Measurements from ENCODE around the gene INAFM2.

The INAFM2 gene

DNA sequence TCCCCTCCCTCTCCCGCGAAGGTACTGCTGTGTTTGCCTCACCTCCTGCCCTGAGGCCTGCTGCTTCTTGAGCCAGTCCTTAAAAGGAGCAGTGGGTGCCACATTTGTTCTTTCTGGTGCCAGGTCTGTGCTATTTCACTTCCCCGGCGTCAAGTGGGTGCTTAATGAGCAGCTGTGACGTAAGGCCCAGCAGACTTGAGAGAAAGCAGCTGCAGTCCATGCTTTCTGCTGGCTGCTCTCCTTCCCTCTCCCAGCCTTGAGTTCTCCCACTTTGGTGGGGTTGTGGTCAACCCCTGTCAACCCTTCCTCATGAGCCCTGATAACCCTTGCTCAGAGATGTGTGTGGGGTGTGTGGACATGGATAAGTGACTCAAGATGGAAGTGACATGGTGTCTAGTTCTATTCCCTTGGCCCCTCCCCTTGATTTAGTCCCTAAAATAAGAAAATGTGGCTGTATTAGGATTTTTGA, 6.9 kb downstream of the INAFM2 start:
- ATAC-seq = no peak

DNA sequence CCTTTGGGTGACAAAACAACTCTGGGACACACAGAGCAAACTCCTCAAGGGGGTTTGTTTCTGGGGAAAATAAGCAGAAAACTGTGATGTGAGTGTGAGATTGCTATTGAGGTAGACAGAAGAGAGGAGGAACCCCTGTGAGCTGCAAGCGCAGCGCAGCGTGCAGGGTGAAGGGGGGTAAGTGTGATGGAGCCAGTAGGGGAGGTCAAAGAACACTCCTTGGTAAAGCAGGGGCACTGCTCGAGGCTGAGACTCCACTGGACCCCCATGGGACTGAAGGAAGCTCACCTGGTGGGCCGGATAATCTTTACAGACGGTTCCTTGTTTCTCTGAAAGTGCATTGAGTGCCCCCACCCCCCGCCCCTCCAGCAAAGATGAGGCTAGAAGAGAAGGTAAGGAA, 7.5 kb downstream of the INAFM2 start:
- no peak for ATAC-seq

DNA sequence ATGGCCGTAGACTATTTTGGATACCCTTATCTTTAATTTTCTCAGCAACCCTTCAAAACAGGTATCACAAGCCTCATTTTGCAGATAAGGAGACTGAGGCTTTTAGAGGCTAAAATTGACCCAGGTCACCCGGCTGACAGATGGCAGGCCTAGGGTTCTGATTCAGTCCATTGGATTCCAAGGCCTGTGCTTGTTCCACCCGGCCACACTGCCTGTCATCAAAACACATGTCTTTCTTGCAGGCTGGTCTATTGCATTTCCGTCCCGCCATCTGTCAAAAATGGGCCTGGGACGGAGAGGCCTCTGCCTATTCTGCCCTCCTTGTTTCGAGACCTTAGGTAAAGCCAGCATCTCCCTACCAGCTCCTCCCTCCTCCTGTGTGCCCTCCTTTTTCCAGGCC, 8.1 kb downstream of the INAFM2 start:
- ATAC-seq = no peak

DNA sequence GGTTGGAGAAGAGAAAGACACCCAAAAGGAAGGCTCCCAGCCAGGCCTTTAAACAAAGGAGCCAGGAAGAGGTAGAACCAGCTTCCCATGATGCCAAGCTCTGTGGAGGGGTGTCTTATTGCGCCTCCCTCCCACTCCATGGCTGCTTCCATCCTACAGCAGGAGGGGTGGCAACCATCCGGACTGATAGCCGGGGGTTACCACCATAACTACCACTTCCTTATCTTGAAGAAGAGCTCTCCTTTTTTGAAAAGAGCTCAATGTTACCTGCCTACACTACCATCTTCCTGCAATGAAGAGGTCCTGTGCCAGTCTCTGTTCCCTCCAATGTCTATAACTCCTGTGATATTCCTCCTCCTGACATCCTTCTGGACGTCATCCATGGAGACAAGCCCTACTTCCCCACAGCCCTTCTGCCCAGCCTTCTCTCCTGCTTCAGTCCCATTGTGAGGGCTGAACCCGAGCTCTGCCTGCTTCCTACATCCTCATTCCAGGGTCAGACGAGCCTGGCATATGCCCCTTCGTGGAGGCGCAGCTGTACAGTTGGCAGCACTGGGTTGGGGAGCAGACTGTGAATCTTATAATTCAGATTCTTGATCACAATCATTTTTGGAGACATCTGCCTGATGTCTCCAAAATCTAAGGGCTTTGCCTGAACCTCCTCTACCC, 8.8 kb downstream of the INAFM2 start:
- no peak for ATAC-seq

DNA sequence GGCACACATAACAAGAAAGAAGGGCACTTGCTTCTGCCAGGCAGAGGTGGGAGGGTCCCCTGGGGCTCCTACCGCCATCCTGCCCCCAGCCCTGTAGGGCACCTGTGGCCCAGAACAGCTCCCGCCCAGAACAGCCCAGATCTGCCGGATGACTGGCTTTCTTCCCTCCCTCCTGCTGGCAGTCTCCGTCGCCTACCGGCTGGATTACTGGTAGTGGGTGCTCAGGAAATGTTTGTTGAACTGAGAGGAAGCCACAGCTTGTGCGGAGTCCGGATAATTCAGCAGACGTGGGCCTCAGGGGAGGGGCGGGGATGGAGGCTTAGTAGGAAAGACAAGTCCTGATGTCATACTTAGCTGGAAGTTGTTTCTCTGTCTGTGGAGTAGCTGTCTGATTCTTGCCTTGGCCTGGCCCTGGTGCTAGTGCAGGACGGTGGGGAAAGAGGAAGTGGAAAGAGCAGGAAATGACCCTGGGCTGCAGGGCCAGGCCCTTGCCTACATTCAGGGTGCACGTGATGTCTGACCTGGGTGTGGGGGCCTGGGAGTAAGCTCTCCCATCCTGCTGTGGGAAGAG, 10.5 kb downstream of the INAFM2 start:
- ATAC-seq = no peak

DNA sequence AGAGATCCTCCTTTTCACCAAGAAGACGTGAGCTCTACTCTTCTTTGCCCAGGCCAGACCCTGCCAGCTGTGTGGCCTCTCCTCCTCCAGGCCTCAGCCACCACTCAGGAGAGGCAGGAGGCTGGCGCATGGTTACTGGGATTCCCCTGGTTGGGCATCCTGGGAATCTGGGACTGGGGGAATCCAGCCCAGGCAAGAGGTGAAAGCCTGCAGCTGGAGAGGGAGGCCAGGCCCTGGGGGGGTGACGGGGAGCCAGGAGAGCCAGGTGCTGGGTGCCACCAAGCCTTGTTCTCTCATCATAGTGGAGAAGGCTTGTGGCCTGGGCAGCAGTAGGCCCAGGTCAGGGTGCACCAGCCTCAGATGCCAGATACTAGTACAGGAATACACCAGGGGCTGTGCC, 11.0 kb downstream of the INAFM2 start:
- ATAC-seq = no peak

DNA sequence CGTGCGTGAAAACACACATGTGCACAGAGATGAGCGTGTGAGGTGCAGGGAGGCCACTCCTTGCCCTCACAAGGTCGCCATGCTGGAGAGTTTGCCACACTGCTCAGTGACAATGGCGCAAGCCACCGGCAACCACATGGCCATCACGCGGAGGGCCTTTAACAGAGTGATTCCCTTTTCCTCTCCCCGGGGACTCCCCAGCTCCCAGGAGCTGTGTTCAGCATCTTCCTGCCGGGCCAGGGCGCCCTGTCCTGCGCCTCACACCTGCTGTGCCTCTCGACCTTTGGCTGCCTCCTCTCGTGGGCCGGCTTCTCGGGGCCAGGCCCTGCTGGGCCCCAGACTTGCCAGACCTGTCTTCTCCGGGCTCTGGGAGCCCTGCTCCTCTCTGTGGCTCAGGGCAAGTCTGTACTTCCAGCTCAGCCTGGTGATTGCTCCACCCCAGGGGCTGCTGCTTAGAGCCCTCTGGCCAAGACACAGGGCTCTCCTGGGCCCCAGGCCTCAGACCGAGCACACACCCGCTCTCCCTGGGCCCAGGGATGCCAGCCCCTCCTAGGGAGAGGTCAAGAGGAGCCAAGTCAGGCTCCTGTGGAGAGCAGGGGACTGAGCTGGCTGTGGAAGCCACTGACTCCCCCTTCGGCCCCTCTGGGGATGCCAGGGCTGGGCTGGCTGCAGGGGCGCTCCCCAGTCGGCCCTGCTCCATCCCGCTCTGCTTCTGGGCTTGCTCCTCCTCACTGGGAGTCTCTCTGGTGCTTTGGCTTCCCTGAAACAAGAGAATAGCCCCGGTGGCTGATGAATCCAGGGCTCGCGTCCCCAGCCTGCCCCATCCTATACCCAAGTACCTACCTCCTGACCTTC, 11.7 kb downstream of the INAFM2 start:
- no peak for ATAC-seq

DNA sequence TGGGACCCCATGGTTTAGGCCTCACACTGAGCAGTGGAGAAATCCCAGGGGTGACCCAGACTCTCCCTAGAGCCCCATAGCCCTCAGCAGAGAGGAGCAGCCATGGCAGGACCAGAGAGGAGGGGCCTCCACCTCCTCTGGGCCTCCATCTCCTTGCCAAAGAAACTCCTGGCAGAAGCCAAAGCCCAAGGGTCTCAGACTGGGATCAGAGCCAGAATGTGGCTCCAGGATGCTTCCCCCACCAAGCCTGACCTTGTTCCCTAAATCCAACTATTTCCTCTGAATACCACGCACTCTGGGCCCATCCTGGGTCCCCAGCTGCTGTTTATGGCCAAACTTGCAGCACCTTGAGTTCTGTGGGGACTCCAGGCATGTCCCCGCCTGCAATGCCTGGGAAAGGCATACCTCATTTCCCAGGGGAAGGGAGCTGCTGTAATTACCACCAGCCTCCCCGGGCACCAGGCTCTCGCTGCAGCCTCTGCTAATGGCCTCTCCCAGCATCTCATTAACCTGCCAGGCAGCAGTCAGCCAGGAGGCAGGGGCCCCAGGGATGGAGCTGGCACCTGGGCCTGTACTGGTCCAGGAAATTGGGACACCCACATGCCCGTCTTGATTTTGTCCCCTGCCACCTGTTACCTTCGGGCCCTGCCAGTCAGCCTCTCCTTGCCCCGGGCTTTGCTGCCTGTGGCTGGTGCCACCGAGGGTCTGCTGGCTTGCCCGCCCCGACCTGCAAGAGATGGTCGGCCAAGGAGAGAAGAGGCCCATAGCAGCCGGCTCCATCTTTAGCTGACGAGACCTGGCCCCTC, 12.6 kb downstream of the INAFM2 start:
- no peak for ATAC-seq

DNA sequence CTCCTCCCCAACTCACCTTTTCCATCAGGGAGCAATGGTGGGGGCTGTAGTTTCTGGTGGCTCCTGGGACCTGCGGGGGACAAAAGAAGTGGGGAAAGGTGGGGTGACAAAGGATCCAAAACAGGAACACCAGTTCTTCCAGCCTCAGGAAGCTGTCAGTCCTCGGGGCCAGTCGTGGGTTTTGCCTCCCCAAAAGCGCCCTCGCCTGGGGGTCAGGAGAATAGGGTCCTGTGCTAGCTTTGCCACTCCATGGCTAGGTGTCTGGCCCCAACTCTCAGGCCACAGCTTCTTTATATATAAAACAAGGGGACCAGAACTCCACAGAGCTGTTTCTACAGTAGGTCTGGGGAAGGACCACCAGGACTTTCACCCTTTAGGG, 13.2 kb downstream of the INAFM2 start:
- ATAC-seq = no peak

DNA sequence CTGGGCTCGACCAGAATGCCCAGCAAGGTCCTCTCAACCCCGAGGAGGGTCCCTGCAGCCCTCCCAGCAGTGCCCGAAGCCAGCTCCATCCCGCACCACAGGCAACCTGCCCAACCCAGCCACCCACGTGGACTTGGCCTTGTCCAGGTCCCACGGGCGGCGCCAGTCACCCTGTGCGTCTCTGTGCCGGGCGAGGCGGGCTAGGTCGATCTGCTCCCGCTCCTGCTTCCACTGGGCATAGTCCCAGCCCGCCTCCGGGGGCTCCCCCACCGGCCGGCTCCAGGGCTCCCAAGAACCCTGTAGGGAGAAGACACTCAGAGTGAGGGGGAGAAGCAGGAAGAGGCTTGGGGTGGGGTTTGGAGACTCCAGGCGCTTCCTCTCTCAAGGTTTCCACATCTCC, 14.1 kb downstream of the INAFM2 start:
- ATAC-seq = no peak

DNA sequence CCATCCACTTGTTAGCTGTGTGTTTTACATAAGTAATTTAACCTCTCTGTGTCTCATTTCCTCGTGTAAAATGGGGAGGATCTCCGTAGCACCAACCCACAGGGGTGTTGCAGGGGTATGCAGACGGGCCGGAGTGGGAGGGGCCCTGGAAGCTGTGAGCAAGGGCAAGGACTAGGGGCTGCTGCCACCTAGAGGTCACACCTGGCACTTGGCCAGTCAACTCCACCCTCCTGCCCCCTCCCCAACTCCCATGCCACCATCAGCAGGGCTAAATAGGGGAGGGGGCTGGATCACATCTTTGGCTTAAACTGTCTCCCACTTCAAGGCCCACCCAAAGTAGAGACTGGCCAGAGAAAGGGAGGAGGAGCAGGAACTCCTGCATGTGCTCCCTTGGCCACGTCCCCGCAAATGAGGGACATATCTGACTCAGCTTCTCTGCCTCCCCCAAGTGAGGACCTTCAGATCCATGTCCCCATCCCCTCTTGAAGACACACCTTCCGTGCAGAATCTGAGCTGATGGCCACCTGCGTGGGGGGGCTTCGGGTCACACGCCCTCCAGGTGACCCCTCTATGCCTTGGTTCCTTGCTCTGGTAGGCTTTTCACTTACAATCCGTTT, 14.7 kb downstream of the INAFM2 start:
- ATAC-seq = peak; percentile 91

DNA sequence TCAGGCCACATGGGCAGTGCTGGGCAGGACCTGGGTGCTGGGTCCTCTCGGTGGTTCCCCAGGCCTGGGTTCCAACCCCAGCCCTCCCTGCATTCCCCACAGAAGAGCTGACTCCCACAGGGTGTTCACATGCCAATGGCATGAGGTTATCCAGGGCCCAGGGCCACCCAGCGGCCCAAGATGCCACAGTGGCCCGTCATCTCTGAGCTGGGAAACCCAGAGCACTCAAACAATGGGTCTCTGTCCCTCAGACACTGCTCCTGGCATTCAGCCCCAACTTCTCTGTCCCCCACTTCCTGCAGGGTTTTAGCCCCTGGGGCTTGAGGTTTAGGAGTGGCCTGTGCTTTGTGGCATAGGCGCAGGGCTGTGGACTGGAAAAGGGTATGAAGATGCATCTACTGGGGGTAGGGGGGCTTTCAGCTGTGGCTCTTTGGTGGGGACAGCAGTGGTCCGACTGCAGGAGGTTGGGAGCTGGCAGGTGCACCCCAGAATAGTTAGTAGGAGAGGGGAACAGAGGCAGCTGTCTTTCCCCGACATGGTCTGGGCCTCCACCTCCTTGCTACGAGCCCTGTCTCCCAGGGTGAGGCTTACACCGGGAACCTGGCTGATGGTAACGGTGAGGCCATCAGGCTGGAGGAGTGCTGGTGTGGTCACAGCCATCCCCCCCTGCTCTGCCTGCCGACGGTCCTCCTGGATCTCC, 15.6 kb downstream of the INAFM2 start:
- ATAC-seq = no peak

DNA sequence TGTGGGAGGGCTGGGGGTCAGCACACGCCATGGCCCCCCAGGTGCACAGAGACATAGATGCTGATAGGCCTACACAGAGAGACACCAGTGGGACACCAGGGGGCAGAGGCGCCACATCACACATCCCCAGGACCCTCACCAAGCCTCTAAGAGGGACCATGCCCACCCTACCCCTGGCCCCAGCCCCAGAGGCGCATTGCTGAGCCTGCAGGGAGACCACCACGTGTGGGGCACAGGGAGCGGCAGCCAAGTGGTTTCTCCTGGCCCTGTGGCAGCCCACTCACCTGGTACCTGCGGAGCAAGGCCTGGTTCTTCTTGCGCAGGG, 16.1 kb downstream of the INAFM2 start:
- ATAC-seq = no peak

DNA sequence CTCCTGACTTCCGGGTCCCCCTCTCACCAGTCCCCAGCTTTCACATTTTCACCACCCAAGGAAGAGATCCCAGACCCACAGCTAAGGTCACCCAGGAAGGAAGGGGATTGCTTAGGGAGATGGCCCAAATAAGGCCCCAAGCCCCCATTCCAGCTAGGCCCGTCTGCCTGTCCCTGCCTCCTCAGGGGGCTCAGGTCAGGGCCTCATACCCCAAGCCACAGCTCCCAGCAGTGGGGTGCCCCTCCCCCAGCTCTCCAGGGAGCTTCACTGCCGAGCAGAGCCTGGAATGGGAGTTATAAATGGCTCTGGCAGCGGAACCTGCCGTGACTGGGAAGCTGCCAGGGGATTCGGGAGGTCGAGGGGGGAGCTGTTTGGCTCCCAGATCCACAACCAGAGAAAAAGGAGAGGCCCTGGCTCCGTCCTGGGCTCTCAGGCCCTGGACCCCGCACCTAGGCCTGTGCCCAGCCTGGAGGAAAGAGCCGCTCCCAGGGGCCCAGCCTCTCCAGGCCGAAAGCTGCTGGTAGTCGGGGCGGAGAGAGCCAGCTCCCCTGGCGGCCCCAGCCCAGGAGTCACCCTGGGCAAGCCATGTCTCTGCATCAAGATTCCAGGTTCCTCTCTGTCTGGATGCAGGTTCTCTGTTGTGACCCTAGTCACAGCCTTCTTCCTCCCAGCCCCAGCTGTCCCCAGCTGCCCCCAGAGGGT, 16.7 kb downstream of the INAFM2 start:
- no peak for ATAC-seq

DNA sequence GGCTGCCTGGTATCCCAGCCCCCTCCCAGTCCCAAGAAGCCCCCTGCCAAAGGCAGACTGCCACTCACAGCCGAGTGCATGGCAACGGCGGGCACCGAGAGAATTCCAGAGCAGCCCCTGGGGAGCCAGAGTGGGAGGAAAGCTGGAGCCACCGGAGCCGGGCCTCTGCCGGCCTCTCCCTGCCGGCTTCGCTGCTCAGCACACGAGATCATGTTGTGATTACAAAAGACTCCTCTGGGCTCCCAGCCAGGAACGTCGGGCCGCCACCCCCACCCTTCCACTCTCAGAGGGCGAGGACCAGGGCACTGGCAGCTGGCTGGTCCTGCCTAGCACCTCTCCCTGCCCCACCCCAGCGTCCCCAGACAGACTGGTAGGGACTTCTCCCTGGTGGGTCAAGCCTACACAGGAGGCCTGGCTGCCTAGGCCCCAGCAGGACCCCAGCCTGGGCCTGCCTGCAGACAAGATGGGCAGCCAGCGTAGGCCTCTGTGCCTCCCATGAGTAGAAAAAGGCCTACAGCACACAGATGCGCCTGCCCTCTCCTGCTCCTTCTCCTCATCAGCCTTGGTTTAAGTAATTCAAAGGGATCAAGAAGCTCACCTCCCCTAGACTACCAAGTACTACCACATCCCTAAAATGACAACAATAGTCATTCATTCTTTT, 17.4 kb downstream of the INAFM2 start, which contains the start of gene CCDC9B:
TSS of gene CCDC9B (minus strand) at position 200 of the 661 bp plus-strand sequence. CDS start at position 80, 120 bp downstream.
- ATAC-seq = no peak

DNA sequence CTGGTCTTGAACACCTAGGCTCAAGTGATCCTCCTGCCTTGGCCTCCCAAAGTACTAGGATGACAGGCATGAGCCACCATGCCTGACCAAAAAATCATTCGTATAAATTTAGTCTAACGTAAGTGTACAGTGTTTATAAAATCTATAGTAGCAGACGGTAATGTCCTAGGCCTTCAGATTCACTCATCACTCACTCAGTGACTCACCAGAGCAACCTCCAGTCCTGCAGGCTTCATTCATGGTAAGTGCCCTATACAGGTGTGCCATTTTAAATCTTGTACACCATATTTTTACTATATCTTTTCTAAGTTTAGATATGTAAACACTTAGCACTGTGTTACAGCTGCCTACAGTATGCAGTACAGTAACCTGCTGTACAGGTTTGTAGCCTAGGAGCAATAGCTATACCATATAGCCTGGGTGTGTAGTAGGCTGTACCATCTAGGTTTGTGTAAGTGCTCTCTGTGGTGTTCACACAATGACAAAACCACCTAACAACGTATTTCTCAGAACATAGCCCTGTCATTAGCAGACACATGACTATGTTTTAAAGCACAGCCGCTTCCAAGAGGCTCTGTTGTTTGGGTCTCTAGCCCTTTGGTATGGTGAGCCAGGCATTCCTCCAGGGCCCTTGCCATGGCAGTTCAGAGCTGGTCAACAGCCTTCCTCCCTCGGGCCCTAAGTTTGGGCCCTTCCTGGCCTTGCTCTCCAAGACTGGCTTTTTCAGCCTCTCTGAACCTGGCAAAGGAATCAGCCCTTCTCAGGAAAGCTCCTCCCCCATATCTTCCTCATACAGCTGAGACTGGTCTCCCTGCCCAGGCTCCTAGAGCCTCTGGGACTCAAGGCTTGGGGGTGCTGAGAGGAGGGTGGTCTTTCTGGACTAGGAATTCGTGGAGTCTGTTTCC, 19.2 kb downstream of the INAFM2 start:
- no peak for ATAC-seq

DNA sequence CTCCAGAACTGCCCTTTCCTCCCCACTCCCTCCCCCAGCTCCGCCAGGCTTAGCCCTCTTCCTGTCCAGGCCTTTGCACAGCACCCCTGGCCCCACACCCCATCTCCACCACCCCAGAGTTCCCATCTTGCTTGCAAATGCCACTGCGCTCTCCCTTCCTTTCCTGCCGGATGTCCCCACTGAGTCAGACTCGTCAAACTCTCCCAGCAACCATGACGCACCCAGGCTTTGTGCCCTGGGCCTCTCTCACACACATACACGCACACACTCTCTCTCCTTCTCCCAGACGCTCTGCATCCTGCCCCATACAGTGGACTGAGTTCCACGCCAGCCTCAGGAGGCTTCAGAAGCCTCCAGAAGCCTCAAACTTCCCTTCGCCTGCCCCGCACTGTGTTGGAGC, 20.0 kb downstream of the INAFM2 start:
- ATAC-seq = no peak

DNA sequence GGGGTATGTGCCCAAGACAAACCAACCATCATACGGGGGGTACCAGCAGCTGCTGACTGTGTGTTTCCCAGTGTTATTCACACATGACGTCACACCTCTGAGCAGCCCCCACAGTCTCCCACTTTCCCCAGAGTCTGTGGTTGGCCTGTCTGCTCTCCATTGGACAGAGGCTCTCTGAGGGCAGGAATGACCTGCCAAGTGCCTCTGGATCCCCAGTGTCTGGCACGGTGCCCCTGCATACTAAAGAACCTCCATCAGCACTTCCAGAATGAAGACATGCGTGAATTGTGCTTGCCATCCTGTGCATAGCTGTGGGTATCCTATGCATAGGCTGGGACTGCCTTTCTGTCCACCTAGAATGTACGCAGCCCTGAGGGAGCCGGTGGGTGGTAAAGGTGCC, 20.7 kb downstream of the INAFM2 start:
- no peak for ATAC-seq

DNA sequence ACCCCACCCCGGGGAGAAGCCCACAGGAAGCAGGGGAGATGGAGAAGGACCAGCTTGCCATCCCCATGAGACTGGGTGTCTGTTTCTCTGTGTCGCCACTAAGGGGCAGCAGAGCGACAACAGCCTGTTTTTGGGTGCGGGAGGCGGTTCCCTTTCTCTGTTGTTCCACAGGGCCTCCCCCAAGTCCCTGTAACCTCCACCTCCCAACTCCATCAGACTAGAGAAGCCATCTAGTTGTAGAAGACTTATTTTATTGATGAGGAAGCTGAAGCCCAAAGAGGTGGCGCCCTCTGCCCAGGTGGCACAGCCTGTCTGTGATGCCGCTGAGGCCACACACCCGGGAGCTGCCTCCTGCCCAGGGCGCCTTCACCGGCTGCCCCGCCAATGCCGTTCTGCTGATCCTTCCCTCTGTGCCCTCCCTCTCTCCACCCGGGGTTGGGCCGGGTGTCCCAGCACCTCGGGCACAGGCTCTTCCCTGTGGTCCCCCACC, 21.2 kb downstream of the INAFM2 start:
- peak; percentile 73 to 81 for ATAC-seq
